AG04449 (cell line): Measurements from ENCODE around the gene IKZF1.

Source experiments
- CTCF ChIA-PET: fragments of 350-600 bp; formaldehyde crosslinking; extraction: SDS; loops from one replicate; lab custom pipeline; 2021; ENCODE audit warnings: antibody characterized with exemption; lab: Yijun Ruan, JAX
- POLR2A ChIA-PET: fragments of 400-600, 350-600 bp; formaldehyde crosslinking; extraction: SDS; loops from one replicate; lab custom pipeline; 2020; ENCODE audit warnings: antibody characterized with exemption, inconsistent platforms; lab: Yijun Ruan, JAX
- DNase-seq: peaks from one replicate; pipeline ENCODE4 v3.0.0-alpha.2; 2010; ENCODE audit warnings: low read depth, low spot score
- H3K4me3 ChIP-seq: 2 replicates; pipeline ENCODE4 v1.5.1; 2011; ENCODE audit warnings: low read depth, mild to moderate bottlenecking, control low read depth, low read length
- CTCF ChIP-seq: IDR thresholded peaks from one replicate; pipeline ENCODE4 v1.5.1; 2011; ENCODE audit warnings: mild to moderate bottlenecking, moderate library complexity, low read length, control low read depth, inconsistent platforms; ENCODE audit not compliant: insufficient read depth; ENCODE audit errors: missing control alignments

Gene IKZF1

GRCh38 chr7:50300336-50300735 lies 4.2 kb upstream of the IKZF1 start:
- TF ChIP-seq CTCF, result no peak
- ChIA-PET CTCF (no interaction called here), POLR2A (no interaction called here)
- DNase-seq, result no peak
- no peak overlapping the region for H3K4me3 ChIP-seq

GRCh38 chr7:50302486-50303334 lies 1.8 kb upstream of the IKZF1 start:
- CTCF ChIA-PET, result no interaction called here
- TF ChIP-seq CTCF, result no peak
- POLR2A ChIA-PET, result no interaction called here
- no peak for DNase-seq
- H3K4me3 ChIP-seq, result no peak overlapping the region

- ChIA-PET CTCF (no interaction called here), POLR2A (no interaction called here)
- TF ChIP-seq CTCF, result no peak
- H3K4me3 ChIP-seq, result no peak overlapping the region
- DNase-seq, result no peak
Measured at GRCh38 chr7:50303335-50304128, 984 bp upstream of the IKZF1 start.

- H3K4me3 ChIP-seq, result no peak overlapping the region
- TF ChIP-seq CTCF, result no peak
- POLR2A ChIA-PET, result no interaction called here
- DNase-seq, result no peak
- CTCF ChIA-PET, result no interaction called here
Measured at GRCh38 chr7:50304911-50305582, 531 bp downstream of the IKZF1 start.

- no peak overlapping the region for H3K4me3 ChIP-seq
- CTCF ChIA-PET, result no interaction called here
- DNase-seq, result no peak
- POLR2A ChIA-PET, result no interaction called here
- no peak for TF ChIP-seq CTCF
Measured at GRCh38 chr7:50305583-50306493, 1.3 kb downstream of the IKZF1 start.
